B cell (primary cell): ENCODE measurements around the gene ERICH6B. TPM values are rescaled to one million over a fixed set of nuclear protein-coding genes. Genes with fewer than 3 reads are reported as not detected.

Experiments used
- ATAC-seq: fragments of 200-7000 bp; cut with Tn5 transposase; one replicate; pipeline ENCODE4 v1.10.0; 2021; ENCODE audit warnings: low read depth, mild to moderate bottlenecking, moderate number of reproducible peaks, moderate library complexity
- CTCF ChIA-PET: fragments of 350-600 bp; sonication (Branson Sonifier 250); formaldehyde crosslinking; loops from one replicate; lab custom pipeline; 2021; ENCODE audit warnings: antibody characterized with exemption, inconsistent platforms; lab: Charles Lee
- POLR2A ChIA-PET: fragments of 350-600 bp; sonication (Branson Sonifier 250); formaldehyde crosslinking; loops from one replicate; lab custom pipeline; 2021; ENCODE audit warnings: antibody characterized with exemption; lab: Charles Lee
- DNase-seq: peaks from one replicate; pipeline ENCODE4 v3.0.0; 2013
- H2AFZ ChIP-seq: 2 replicates; pipeline ENCODE4 v1.6.1; 2012; ENCODE audit warnings: mild to moderate bottlenecking, low read depth, low read length; ENCODE audit not compliant: insufficient read depth, poor library complexity, severe bottlenecking
- H3K27ac ChIP-seq, 2 donors: 1 replicate in 1 of 2; 2 replicates in 1 of 2; pipeline ENCODE4 v1.5.1; 2012 to 2013; ENCODE audit warnings: low read length in 2 of 2, mild to moderate bottlenecking in 2 of 2, moderate library complexity in 1 of 2
- H3K27me3 ChIP-seq, 4 experiments: fragments of 200-600 bp in 1 of 4; sonication (generic) in 1 of 4; replicated peaks in 1 of 4; 1 replicate in 2 of 4; 2 replicates in 2 of 4; pipeline versions ENCODE4 v1.6.1 to v1.7.0; 2013 to 2016; ENCODE audit warnings: low read length in 3 of 4, mild to moderate bottlenecking in 2 of 4, mixed read lengths in 1 of 4, moderate library complexity in 1 of 4; ENCODE audit not compliant: insufficient read depth in 4 of 4, control insufficient read depth in 3 of 4; ENCODE audit errors: control extremely low read depth in 1 of 4
- H3K36me3 ChIP-seq, 2 experiments: replicated peaks in 1 of 2; 1 replicate in 1 of 2; 2 replicates in 1 of 2; pipeline versions ENCODE4 v1.6.1 to v1.7.1; 2013; ENCODE audit warnings: low read length in 1 of 2; ENCODE audit not compliant: insufficient read depth in 2 of 2, control insufficient read depth in 1 of 2; ENCODE audit errors: control extremely low read depth in 1 of 2, extremely low read depth in 1 of 2
- H3K4me1 ChIP-seq, 2 donors: fragments of 200-600 bp in 1 of 2; sonication (generic) in 1 of 2; 1 replicate in 1 of 2; 2 replicates in 1 of 2; pipeline versions ENCODE4 v1.5.1 to v1.6.1; 2013 to 2017; ENCODE audit warnings: low read length in 2 of 2; ENCODE audit not compliant: control insufficient read depth in 2 of 2, insufficient read depth in 2 of 2
- H3K4me2 ChIP-seq: replicated peaks from 2 replicates; pipeline ENCODE3; 2012; ENCODE audit warnings: mild to moderate bottlenecking, low read depth, low read length; ENCODE audit not compliant: poor library complexity, severe bottlenecking
- H3K4me3 ChIP-seq, 5 experiments: fragments of 200-600 bp in 1 of 5; sonication (generic) in 1 of 5; 1 replicate in 3 of 5; 2 replicates in 2 of 5; pipeline versions ENCODE4 v1.5.1 to v1.7.0; 2011 to 2016; ENCODE audit warnings: low read length in 4 of 5, mild to moderate bottlenecking in 4 of 5, low read depth in 2 of 5, control low read depth in 1 of 5, moderate library complexity in 1 of 5; ENCODE audit not compliant: insufficient read depth in 1 of 5; ENCODE audit errors: control extremely low read depth in 1 of 5, extremely low read depth in 1 of 5
- H3K79me2 ChIP-seq: fragments of 200-600 bp; sonication (generic); one replicate; pipeline ENCODE4 v1.6.0; 2016; ENCODE audit warnings: low read length; ENCODE audit not compliant: control insufficient read depth, insufficient read depth
- H3K9ac ChIP-seq: fragments of 200-600 bp; sonication (generic); 2 replicates; pipeline ENCODE4 v1.6.1; 2017; ENCODE audit warnings: mild to moderate bottlenecking, low read length, moderate library complexity
- H3K9me3 ChIP-seq, 3 donors: one replicate each; pipeline versions ENCODE4 v1.6.1 to v1.7.1; 2013; ENCODE audit warnings: low read length in 2 of 3; ENCODE audit not compliant: control insufficient read depth in 2 of 3, insufficient read depth in 1 of 3; ENCODE audit errors: control extremely low read depth in 1 of 3
- H4K20me1 ChIP-seq: 2 replicates; pipeline ENCODE4 v1.6.0; 2012; ENCODE audit warnings: mild to moderate bottlenecking, low read length; ENCODE audit not compliant: insufficient read depth, control insufficient read depth, poor library complexity, severe bottlenecking
- H3K27ac Mint-ChIP-seq: one replicate; pipeline ENCODE4 v1.8.0; 2021; ENCODE audit warnings: mixed read lengths
- H3K27me3 Mint-ChIP-seq: one replicate; pipeline ENCODE4 v1.8.0; 2021; ENCODE audit warnings: mixed read lengths
- H3K4me1 Mint-ChIP-seq: one replicate; pipeline ENCODE4 v1.8.0; 2021; ENCODE audit warnings: mixed read lengths
- H3K4me3 Mint-ChIP-seq: one replicate; pipeline ENCODE4 v1.8.0; 2021; ENCODE audit warnings: mixed read lengths
- H3K9me3 Mint-ChIP-seq: one replicate; pipeline ENCODE4 v1.8.0; 2022; ENCODE audit warnings: mixed read lengths; ENCODE audit not compliant: insufficient read depth
- CTCF ChIP-seq: fragments of 200-600 bp; IDR thresholded peaks from one replicate; pipeline ENCODE4 v1.8.0; 2022; ENCODE audit warnings: antibody characterized with exemption, mild to moderate bottlenecking
- EZH2 ChIP-seq: IDR thresholded peaks from 2 replicates; pipeline ENCODE4 v1.6.1; 2012; ENCODE audit warnings: borderline replicate concordance, low read depth, mild to moderate bottlenecking, moderate library complexity, low read length; ENCODE audit not compliant: insufficient read depth, poor library complexity, severe bottlenecking
- WGBS: methylation state at CpG from one replicate; pipeline ENCODE4 v1.1.5; 2013; ENCODE audit warnings: missing lambda C conversion rate; ENCODE audit not compliant: insufficient coverage; 5-methylcytosine and 5-hydroxymethylcytosine counted together
- intact Hi-C: fragments of 100-400 bp; cut with micrococcal nuclease; formaldehyde crosslinking; loops from one replicate; pipeline ENCODE4 v1.10.0; 2022
- polyA plus RNA-seq: library from polyadenylated mRNA; depleted of rRNA; stranded (reverse); fragments of >200 nt; gene quantifications from 2 replicates; pipeline ENCODE4 v1.2.3, GENCODE V29; 2012
- total RNA-seq, 2 donors: library from RNA; stranded (reverse); fragments of 120-200 nt in 1 of 2; gene quantifications; 1 replicate in 1 of 2; 2 replicates in 1 of 2; pipeline versions ENCODE4 v1.2.3 to v1.2.4, GENCODE V29; 2013 to 2022

ERICH6B gene
- total and polyA plus RNA-seq, 2 donors (not counting 1 experiment from before 2014, with no cell fraction given): not detected

DNA sequence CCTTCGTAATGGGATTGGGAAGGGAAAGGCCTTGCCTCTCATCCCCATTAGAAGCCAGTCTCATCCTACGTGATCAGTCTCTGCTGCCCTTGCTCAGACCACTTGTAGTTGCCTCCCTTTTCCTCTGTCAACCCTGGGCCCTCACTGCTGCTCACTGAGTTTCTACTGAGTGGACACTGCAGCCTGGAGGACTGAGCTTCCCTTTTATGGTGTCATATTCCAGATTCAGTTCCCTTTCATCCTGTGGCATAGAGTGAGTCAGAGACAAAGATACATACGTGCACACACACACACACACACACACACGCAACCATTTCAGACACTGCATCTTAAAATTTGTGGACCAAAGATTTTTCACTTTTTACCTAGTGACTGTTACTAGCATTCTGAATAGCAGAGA is 94.2 kb downstream of the ERICH6B start:
- TF ChIP-seq EZH2 (no peak), CTCF (no peak)
- H2AFZ ChIP-seq: no peak overlapping the region
- POLR2A ChIA-PET: no interaction called here
- H3K27me3 ChIP-seq: no peaks in the 10 kb centered on the region
- H3K27me3 Mint-ChIP-seq: no peaks in the 10 kb centered on the region
- no peaks in the 10 kb centered on the region for H3K4me1 Mint-ChIP-seq
- WGBS: 100% methylated on average over 2 of the region's 4 CpGs
- DNase-seq (no peak), ATAC-seq (no peak)
- H3K9me3 ChIP-seq: no peaks in the 10 kb centered on the region
- intact Hi-C loops: no loop called here
- H3K4me1 ChIP-seq: no peaks in the 10 kb centered on the region
- no peak overlapping the region for H3K27ac ChIP-seq
- H3K4me2 ChIP-seq: no peak overlapping the region
- no peak overlapping the region for H3K4me3 Mint-ChIP-seq
- CTCF ChIA-PET: no interaction called here
- no peaks in the 10 kb centered on the region for H3K79me2 ChIP-seq
- H4K20me1 ChIP-seq: no peaks in the 10 kb centered on the region
- H3K36me3 ChIP-seq: peaks cover under 1 to 67% of the 10 kb centered on the region in 2 experiments
- H3K9ac ChIP-seq: no peak overlapping the region
- H3K4me3 ChIP-seq: no peak overlapping the region
- no peaks in the 10 kb centered on the region for H3K9me3 Mint-ChIP-seq
- no peak overlapping the region for H3K27ac Mint-ChIP-seq

- TF ChIP-seq CTCF (no peak), EZH2 (no peak)
- Histone ChIP-seq H3K4me1 (no peaks in the 10 kb centered on the region), H3K36me3 (peaks cover 4 to 69% of the 10 kb centered on the region in 2 experiments), H2AFZ (no peak overlapping the region), H3K9ac (no peak overlapping the region), H3K4me3 (no peak overlapping the region), H3K27ac (no peak overlapping the region), H3K27me3 (no peaks in the 10 kb centered on the region), H3K79me2 (no peaks in the 10 kb centered on the region), H3K4me2 (no peak overlapping the region), H3K9me3 (no peaks in the 10 kb centered on the region), H4K20me1 (no peaks in the 10 kb centered on the region)
- H3K4me1 Mint-ChIP-seq: no peaks in the 10 kb centered on the region
- no peak overlapping the region for H3K4me3 Mint-ChIP-seq
- no peak overlapping the region for H3K27ac Mint-ChIP-seq
- ATAC-seq (no peak), DNase-seq (no peak)
- POLR2A ChIA-PET: no interaction called here
- no CpG with 5 or more reads among the region's 4 CpGs for WGBS
- intact Hi-C loops: no loop called here
- no peaks in the 10 kb centered on the region for H3K27me3 Mint-ChIP-seq
- CTCF ChIA-PET: interaction anchor here (2.0 kb wide), 1 partner anchor 10 kb away, joined by 10 read pairs; no protein-coding TSS in a partner anchor
- H3K9me3 Mint-ChIP-seq: no peaks in the 10 kb centered on the region
Observed at GRCh38 chr13:45519493-45519892, 96.0 kb downstream of the ERICH6B start.
